DND-41 (cell line): ENCODE measurements around the gene DNAH11.

ENCODE experiments used
- EZH2 ChIP-seq: IDR thresholded peaks from 3 replicates; pipeline ENCODE4 v1.6.1; 2012; ENCODE audit warnings: borderline replicate concordance, low read depth, mild to moderate bottlenecking, moderate library complexity, low read length, inconsistent platforms; ENCODE audit not compliant: severe bottlenecking
- TF ChIP-seq, protein P1 (sequence below): IDR thresholded peaks from 2 replicates; pipeline ENCODE4 v1.5.1; 2012; ENCODE audit warnings: borderline replicate concordance, low read length, moderate library complexity, mild to moderate bottlenecking; ENCODE audit not compliant: poor library complexity, severe bottlenecking; ENCODE audit errors: extremely low read depth

DNA sequence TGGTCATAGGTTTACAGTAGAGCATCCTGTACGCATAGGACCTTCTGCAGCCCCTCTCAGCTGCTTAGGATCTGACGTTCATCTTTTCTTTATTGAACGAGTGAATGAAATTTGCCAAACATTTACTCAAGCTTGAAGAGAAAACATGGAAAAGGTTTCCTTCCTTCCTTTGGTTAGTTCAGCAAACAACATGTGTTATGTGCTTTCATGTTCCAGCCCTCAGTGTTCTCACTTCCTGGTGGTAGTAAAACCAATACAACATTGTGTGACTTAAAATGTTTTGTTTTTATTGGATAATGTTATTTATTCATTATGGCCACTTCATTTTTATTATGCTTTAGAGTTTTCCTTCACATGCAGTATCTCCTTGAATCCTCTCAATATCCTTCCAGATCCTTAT, 404.2 kb downstream of the DNAH11 start:
- no peak for TF ChIP-seq EZH2
- TF ChIP-seq, protein P1, sequence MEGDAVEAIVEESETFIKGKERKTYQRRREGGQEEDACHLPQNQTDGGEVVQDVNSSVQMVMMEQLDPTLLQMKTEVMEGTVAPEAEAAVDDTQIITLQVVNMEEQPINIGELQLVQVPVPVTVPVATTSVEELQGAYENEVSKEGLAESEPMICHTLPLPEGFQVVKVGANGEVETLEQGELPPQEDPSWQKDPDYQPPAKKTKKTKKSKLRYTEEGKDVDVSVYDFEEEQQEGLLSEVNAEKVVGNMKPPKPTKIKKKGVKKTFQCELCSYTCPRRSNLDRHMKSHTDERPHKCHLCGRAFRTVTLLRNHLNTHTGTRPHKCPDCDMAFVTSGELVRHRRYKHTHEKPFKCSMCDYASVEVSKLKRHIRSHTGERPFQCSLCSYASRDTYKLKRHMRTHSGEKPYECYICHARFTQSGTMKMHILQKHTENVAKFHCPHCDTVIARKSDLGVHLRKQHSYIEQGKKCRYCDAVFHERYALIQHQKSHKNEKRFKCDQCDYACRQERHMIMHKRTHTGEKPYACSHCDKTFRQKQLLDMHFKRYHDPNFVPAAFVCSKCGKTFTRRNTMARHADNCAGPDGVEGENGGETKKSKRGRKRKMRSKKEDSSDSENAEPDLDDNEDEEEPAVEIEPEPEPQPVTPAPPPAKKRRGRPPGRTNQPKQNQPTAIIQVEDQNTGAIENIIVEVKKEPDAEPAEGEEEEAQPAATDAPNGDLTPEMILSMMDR, result no peak
